Left renal pelvis (tissue), 4 donors: Measurements from ENCODE around the gene SNX9. TPM values are rescaled to one million over a fixed set of nuclear protein-coding genes. Genes with fewer than 3 reads are reported as not detected.

ENCODE experiments used
- DNase-seq, 4 donors: peaks; one replicate each; pipeline ENCODE4 v3.0.0-alpha.2; 2013; ENCODE audit warnings: low read depth in 4 of 4, low spot score in 3 of 4
- polyA plus RNA-seq, 4 donors: library from polyadenylated mRNA; unstranded; fragments of 120-200 nt; gene quantifications; one replicate each; pipeline ENCODE4 v1.2.1, GENCODE V29; 2013; ENCODE audit not compliant: insufficient read length in 4 of 4

SNX9 gene
- polyA plus RNA-seq, 4 donors = 33.8 to 48.4 (median 40.3) TPM

- no peak for DNase-seq
Measured at GRCh38 chr6:157985378-157986155, 162.5 kb downstream of the SNX9 start.

- DNase-seq = no peak
Measured at GRCh38 chr6:157987788-157988699, 165.0 kb downstream of the SNX9 start.

- DNase-seq = no peak
Measured at GRCh38 chr6:157988700-157989063, 165.6 kb downstream of the SNX9 start.

GRCh38 chr6:157989541-157990289 lies 166.7 kb downstream of the SNX9 start:
- no peak for DNase-seq

GRCh38 chr6:157990321-157991066 lies 167.4 kb downstream of the SNX9 start:
- no peak for DNase-seq

GRCh38 chr6:157991067-157991432 lies 168.0 kb downstream of the SNX9 start:
- no peak for DNase-seq

GRCh38 chr6:157993076-157993475 lies 170.0 kb downstream of the SNX9 start:
- DNase-seq = no peak

GRCh38 chr6:157994125-157994795 lies 171.2 kb downstream of the SNX9 start:
- no peak for DNase-seq

Other genes starting within 250 kb of the SNX9 start
- gene SYNJ2, start 158.6 kb downstream of the SNX9 start, polyA plus RNA-seq = 10 to 100 TPM in 3 of 4 donors, 1 to 10 TPM in 1; 8.0 to 11.3 (median 10.8) TPM